Body of pancreas (tissue), 4 donors: ENCODE measurements around the gene MAP4K4. TPM values are rescaled to one million over a fixed set of nuclear protein-coding genes. Genes with fewer than 3 reads are reported as not detected.

ENCODE experiments used
- ATAC-seq: fragments of 150-250 bp; one replicate; pipeline ENCODE4 v1.9.1; 2016
- DNase-seq, 4 donors: peaks; one replicate each; pipeline ENCODE4 v3.0.0-alpha.2; 2019
- H3K27ac ChIP-seq, 4 donors: fragments of 200-600 bp; sonication (generic); 1 replicate in 3 of 4; 2 replicates in 1 of 4; pipeline versions ENCODE4 v1.5.1 to v1.6.1; 2016 to 2019; ENCODE audit warnings: mild to moderate bottlenecking in 1 of 4, mixed read lengths in 1 of 4, moderate library complexity in 1 of 4
- H3K27me3 ChIP-seq, 2 donors: fragments of 200-600 bp; sonication (generic); one replicate each; pipeline ENCODE4 v1.6.0; 2016; ENCODE audit warnings: mild to moderate bottlenecking in 1 of 2
- H3K36me3 ChIP-seq, 2 donors: fragments of 200-600 bp; sonication (generic); replicated peaks in 1 of 2; 2 replicates each; pipeline ENCODE4 v1.5.1; 2016; ENCODE audit warnings: low read depth in 2 of 2; ENCODE audit not compliant: insufficient read depth in 1 of 2
- H3K4me1 ChIP-seq: fragments of 200-600 bp; sonication (generic); one replicate; pipeline ENCODE4 v1.6.0; 2016
- H3K4me3 ChIP-seq, 2 donors: fragments of 200-600 bp; sonication (generic); 1 replicate in 1 of 2; 2 replicates in 1 of 2; pipeline ENCODE4 v1.5.1; 2016 to 2019
- H3K9me3 ChIP-seq, 3 donors: fragments of 200-600 bp; sonication (generic); 1 replicate in 2 of 3; 2 replicates in 1 of 3; pipeline ENCODE4 v1.5.1; 2016
- POLR2A ChIP-seq, 3 donors: fragments of 450-650 bp; IDR thresholded peaks; one replicate each; pipeline ENCODE4 v1.6.1; 2016; ENCODE audit warnings: antibody characterized with exemption in 3 of 3, mild to moderate bottlenecking in 2 of 3
- WGBS, 2 donors: methylation state at CpG; one replicate each; pipeline ENCODE4 v1.1.5; 2017; 5-methylcytosine and 5-hydroxymethylcytosine counted together
- intact Hi-C: fragments of 100-400 bp; cut with DNase I; formaldehyde crosslinking; loops from one replicate; pipeline ENCODE4 v1.15.1; 2023
- total RNA-seq, 2 donors: library from RNA; depleted of rRNA; stranded (reverse); fragments of >200 nt; gene quantifications; one replicate each; pipeline ENCODE4 v1.1.0, GENCODE V29; 2016
- TF ChIP-seq, protein P1 (sequence below), 7 experiments: fragments of 450-650 bp in 4 of 7; fragments of 200-600 bp in 3 of 7; sonication (generic) in 3 of 7; IDR thresholded peaks; one replicate each; pipeline ENCODE4 v1.5.1; 2016 to 2019; ENCODE audit warnings: antibody characterized with exemption in 7 of 7

MAP4K4 gene
- total RNA-seq, 2 donors from 2014 or later: 22.1 to 25.1 TPM

- no peak overlapping the region for H3K4me3 ChIP-seq
- intact Hi-C loops: loop anchor here (10.0 kb wide), 1 partner anchor 364 kb away; no protein-coding TSS in a partner anchor
- no peaks in the 10 kb centered on the region for H3K9me3 ChIP-seq
- no peaks in the 10 kb centered on the region for H3K27me3 ChIP-seq
- ATAC-seq (no peak), DNase-seq (no peak)
- H3K27ac ChIP-seq: no peak overlapping the region
- H3K4me1 ChIP-seq: no peaks in the 10 kb centered on the region
- TF ChIP-seq POLR2A (IDR thresholded peaks at IDR 0.05): no peak
- TF ChIP-seq, protein P1, sequence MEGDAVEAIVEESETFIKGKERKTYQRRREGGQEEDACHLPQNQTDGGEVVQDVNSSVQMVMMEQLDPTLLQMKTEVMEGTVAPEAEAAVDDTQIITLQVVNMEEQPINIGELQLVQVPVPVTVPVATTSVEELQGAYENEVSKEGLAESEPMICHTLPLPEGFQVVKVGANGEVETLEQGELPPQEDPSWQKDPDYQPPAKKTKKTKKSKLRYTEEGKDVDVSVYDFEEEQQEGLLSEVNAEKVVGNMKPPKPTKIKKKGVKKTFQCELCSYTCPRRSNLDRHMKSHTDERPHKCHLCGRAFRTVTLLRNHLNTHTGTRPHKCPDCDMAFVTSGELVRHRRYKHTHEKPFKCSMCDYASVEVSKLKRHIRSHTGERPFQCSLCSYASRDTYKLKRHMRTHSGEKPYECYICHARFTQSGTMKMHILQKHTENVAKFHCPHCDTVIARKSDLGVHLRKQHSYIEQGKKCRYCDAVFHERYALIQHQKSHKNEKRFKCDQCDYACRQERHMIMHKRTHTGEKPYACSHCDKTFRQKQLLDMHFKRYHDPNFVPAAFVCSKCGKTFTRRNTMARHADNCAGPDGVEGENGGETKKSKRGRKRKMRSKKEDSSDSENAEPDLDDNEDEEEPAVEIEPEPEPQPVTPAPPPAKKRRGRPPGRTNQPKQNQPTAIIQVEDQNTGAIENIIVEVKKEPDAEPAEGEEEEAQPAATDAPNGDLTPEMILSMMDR (IDR thresholded peaks at IDR 0.05): no peak
- H3K36me3 ChIP-seq: peaks cover 0 to 14% of the 10 kb centered on the region in 2 donors
Measured at GRCh38 chr2:101881131-101881530, 183.6 kb downstream of the MAP4K4 start.

DNA sequence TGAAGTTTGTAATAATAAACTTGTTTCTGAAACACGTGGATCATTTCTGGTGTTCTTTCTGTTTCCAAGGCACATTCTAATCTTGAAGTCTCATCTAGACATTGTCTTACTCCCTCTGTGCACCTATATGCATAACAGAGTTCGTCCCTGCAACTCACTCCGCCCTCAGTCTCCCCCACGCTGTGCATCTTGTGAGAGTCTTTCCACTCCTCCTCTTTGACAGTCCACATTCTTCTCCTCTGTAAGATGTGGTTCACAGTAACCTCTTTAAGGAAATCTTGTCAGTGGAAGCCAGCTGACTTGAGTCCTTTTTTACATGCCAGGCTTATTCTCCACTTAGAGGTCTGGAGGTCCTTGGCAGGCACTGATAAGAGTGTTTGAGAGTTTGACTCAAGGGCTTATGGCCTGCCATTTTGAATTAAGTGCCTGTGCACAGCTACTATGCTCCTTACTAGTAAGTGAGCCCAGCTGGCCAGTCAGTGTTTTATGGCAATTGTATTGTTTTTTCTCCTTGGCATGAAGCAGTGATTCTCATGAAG is 185.3 kb downstream of the MAP4K4 start:
- intact Hi-C loops: loop anchor here (10.0 kb wide), 1 partner anchor 362 kb away; no protein-coding TSS in a partner anchor
- no peaks in the 10 kb centered on the region for H3K27me3 ChIP-seq
- WGBS, 2 donors: 84 to 92% methylated on average over 4 of the region's 4 CpGs
- H3K9me3 ChIP-seq: no peaks in the 10 kb centered on the region
- H3K4me3 ChIP-seq: no peak overlapping the region
- H3K27ac ChIP-seq: no peak overlapping the region
- no peak for TF ChIP-seq POLR2A (IDR thresholded peaks at IDR 0.05)
- TF ChIP-seq, protein P1 (IDR thresholded peaks at IDR 0.05): no peak
- peaks cover 0 to 15% of the 10 kb centered on the region in 2 donors for H3K36me3 ChIP-seq
- no peak for DNase-seq
- no peak for ATAC-seq
- H3K4me1 ChIP-seq: no peaks in the 10 kb centered on the region

- no peaks in the 10 kb centered on the region for H3K27me3 ChIP-seq
- H3K27ac ChIP-seq: no peak overlapping the region
- DNase-seq (peak; percentile 14 to 50 (median 28)), ATAC-seq (peak; percentile 77)
- intact Hi-C loops: loop anchor here (10.0 kb wide), 1 partner anchor 361 kb away; no protein-coding TSS in a partner anchor
- H3K4me3 ChIP-seq: no peak overlapping the region
- no peaks in the 10 kb centered on the region for H3K9me3 ChIP-seq
- H3K36me3 ChIP-seq: peaks cover 0 to 11% of the 10 kb centered on the region in 2 donors
- H3K4me1 ChIP-seq: no peaks in the 10 kb centered on the region
- no peak for TF ChIP-seq POLR2A (IDR thresholded peaks at IDR 0.05)
- TF ChIP-seq, protein P1 (IDR thresholded peaks at IDR 0.05): peak; percentile 32 to 76 (median 67)
- WGBS, 2 donors: 24 to 33% methylated on average over 3 of the region's 3 CpGs
Measured at GRCh38 chr2:101883860-101884259, 186.4 kb downstream of the MAP4K4 start.

GRCh38 chr2:101884423-101884822 is 186.9 kb downstream of the MAP4K4 start:
- no peaks in the 10 kb centered on the region for H3K9me3 ChIP-seq
- DNase-seq (no peak), ATAC-seq (no peak)
- WGBS, 2 donors: 82 to 89% methylated on average over 2 of the region's 2 CpGs
- H3K36me3 ChIP-seq: peaks cover 0 to 11% of the 10 kb centered on the region in 2 donors
- H3K4me3 ChIP-seq: no peak overlapping the region
- TF ChIP-seq, protein P1 (IDR thresholded peaks at IDR 0.05): no peak
- no peak for TF ChIP-seq POLR2A (IDR thresholded peaks at IDR 0.05)
- no peaks in the 10 kb centered on the region for H3K27me3 ChIP-seq
- intact Hi-C loops: loop anchor here (10.0 kb wide), 1 partner anchor 360 kb away; no protein-coding TSS in a partner anchor
- H3K4me1 ChIP-seq: no peaks in the 10 kb centered on the region
- no peak overlapping the region for H3K27ac ChIP-seq

DNA sequence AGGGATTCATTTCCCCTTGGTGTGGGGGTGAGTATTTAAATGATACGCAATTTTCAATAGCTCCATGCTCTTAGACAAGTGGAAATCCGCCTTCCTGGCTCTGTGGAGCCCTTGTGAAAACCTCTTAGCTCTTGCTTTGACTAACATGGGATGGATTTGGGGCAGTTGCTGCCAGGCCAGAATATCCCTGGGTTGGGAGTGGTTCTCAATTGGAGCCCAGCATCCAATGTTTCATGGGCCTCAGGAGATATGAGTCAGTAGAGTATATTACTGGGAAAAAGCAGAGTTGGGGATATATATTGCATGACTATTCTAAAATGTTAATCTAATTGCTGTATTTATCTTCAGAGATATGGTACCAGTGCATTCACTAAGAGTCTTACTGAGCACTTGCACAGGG is 189.8 kb downstream of the MAP4K4 start:
- H3K9me3 ChIP-seq: no peaks in the 10 kb centered on the region
- H3K27me3 ChIP-seq: no peaks in the 10 kb centered on the region
- H3K36me3 ChIP-seq: peaks cover 0 to 13% of the 10 kb centered on the region in 2 donors
- no peak for TF ChIP-seq POLR2A (IDR thresholded peaks at IDR 0.05)
- TF ChIP-seq, protein P1 (IDR thresholded peaks at IDR 0.05): no peak
- DNase-seq: no peak
- H3K27ac ChIP-seq: no peak overlapping the region
- WGBS, 2 donors: 97% methylated on average over 2 of the region's 2 CpGs
- H3K4me3 ChIP-seq: no peak overlapping the region
- intact Hi-C loops: loop anchor here (10.0 kb wide), 1 partner anchor 357 kb away; no protein-coding TSS in a partner anchor
- no peaks in the 10 kb centered on the region for H3K4me1 ChIP-seq
- ATAC-seq: no peak
